ENCODE results near the gene RALB. TPM values are rescaled to one million over a fixed set of nuclear protein-coding genes. Genes with fewer than 3 reads are reported as not detected.

RALB gene
- total RNA-seq, 1 donor from 2014 or later: 56.0 TPM

DNA sequence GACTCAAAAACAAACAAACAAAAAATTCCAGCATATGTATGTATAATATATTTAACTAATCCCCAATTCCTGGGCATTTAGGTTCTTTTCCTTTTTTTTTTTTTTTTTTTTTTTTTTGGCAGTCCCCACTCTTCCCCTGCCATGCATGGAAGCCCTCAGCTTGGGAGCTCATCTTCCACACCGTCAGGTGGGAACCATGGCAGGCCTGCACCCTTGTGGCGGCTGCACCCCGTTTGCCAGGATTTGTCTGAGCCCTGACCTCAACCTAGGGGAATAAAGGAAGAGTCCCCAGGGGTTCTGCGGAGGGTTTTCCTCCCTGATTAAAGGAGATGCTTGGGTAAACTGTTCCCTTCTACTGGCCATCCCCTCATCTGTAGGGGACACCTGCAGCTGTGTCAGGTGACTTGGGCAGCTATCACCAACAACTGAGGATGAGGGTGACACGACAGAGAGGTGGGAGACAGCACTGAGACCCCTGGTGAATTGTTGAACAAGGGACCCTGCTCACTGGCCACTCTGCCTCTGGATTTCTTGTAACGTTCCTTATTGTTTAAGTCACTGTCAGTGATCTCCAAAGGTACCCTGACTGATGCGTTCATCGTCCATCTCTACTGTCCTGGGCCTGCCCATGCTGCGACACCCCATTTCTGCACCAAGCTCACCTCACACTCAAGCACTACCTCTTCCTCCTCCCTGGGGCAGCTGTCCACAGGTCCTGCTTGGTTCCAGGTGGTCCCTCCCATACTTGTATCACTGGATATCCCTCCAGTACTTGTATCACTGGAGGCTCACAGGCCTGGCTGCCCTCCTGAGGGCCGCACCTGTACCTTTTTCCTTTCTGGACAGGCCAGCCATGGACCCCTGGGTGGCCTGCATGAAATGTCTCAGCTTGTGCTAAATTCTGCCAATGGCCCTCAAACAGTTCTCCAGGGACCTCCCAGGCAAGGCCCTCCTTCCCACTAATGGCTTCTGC is 44.0 kb upstream of the RALB start:
- no peak overlapping the region for H3K4me3 ChIP-seq (ENCODE audit: low read depth, low read length)
- DNase-seq (ENCODE audit: low read depth): no peak
- no peak for TF ChIP-seq CTCF (conservative IDR thresholded peaks at IDR 0.05; ENCODE audit: low read depth, low read length)

- no peak overlapping the region for H3K4me3 ChIP-seq (ENCODE audit: low read depth, low read length)
- TF ChIP-seq CTCF (conservative IDR thresholded peaks at IDR 0.05; ENCODE audit: low read depth, low read length): no peak
- no peak for DNase-seq (ENCODE audit: low read depth)
These were observed 43.0 kb upstream of the RALB start for GRCh38 chr2:120209427-120210269.

GRCh38 chr2:120210270-120210693 is 42.4 kb upstream of the RALB start:
- no peak for DNase-seq (ENCODE audit: low read depth)
- TF ChIP-seq CTCF (conservative IDR thresholded peaks at IDR 0.05; ENCODE audit: low read depth, low read length): no peak
- no peak overlapping the region for H3K4me3 ChIP-seq (ENCODE audit: low read depth, low read length)

DNA sequence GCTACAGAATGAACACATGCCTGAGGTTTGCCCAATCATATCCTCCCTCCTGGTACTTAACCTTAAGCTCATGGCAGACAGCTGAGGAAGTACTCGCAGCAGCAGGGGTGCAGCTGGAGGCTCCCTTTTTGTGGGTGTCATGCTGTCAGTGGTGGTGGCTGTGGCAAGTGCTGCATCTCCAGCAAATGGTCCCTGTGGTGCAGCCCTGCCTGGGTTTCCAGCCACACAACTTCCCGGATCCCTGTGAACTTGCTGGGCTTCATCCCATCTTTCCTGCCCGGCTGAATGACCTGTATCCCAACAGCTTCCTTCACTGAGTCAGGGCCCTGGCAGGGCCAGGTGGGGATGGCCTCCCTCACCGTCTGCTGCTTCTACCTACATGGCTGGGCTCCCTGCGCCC is 34.5 kb upstream of the RALB start:
- DNase-seq (ENCODE audit: low read depth): no peak
- no peak for TF ChIP-seq CTCF (conservative IDR thresholded peaks at IDR 0.05; ENCODE audit: low read depth, low read length)
- no peak overlapping the region for H3K4me3 ChIP-seq (ENCODE audit: low read depth, low read length)

- H3K4me3 ChIP-seq (ENCODE audit: low read depth, low read length): no peak overlapping the region
- DNase-seq (ENCODE audit: low read depth): no peak
- TF ChIP-seq CTCF (conservative IDR thresholded peaks at IDR 0.05; ENCODE audit: low read depth, low read length): no peak
These were observed 33.4 kb upstream of the RALB start for GRCh38 chr2:120219291-120219690.

DNA sequence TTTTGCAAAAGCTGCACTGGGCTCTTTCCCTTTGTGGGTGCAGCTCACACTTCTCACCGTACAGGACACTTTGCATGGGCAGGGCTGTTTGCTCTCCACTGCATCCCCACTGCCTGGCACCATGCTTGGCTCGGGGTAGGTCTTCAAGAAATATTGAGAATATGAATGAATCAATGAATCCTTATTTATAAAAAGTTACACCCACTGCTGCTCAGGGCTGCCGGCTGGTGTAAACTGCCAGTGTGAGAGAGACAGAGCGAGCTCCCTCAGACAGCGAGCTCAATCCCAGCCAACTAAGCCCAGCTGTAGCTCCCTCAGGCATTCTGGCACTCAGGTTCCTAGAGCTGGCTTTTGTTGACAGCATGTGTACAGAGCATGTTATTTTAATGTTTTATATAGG is 32.9 kb upstream of the RALB start:
- TF ChIP-seq CTCF (conservative IDR thresholded peaks at IDR 0.05; ENCODE audit: low read depth, low read length): no peak
- H3K4me3 ChIP-seq (ENCODE audit: low read depth, low read length): no peak overlapping the region
- no peak for DNase-seq (ENCODE audit: low read depth)
